Osteoblast (primary cell): ENCODE results near the gene PDE11A. TPM values are rescaled to one million over a fixed set of nuclear protein-coding genes. Genes with fewer than 3 reads are reported as not detected.

Source experiments
- DNase-seq: peaks from one replicate; pipeline ENCODE4 v3.0.0; 2011; ENCODE audit warnings: low spot score, mixed read lengths; ENCODE audit not compliant: insufficient read length; ENCODE audit errors: missing footprints
- H2AFZ ChIP-seq: 2 replicates; pipeline ENCODE4 v1.6.0; 2011; ENCODE audit warnings: mild to moderate bottlenecking, low read length
- H3K27ac ChIP-seq: 2 replicates; pipeline ENCODE4 v1.5.1; 2011; ENCODE audit warnings: mild to moderate bottlenecking, low read depth, low read length, moderate library complexity
- H3K27me3 ChIP-seq: 2 replicates; pipeline ENCODE4 v1.6.0; 2012; ENCODE audit warnings: mild to moderate bottlenecking, control low read depth, inconsistent platforms, low read length, moderate library complexity; ENCODE audit not compliant: insufficient read depth
- H3K36me3 ChIP-seq: 2 replicates; pipeline ENCODE4 v1.5.1; 2011; ENCODE audit warnings: mild to moderate bottlenecking, low read length, control low read depth, moderate library complexity; ENCODE audit not compliant: insufficient read depth
- H3K4me1 ChIP-seq: 2 replicates; pipeline ENCODE4 v1.5.1; 2011; ENCODE audit warnings: mild to moderate bottlenecking, low read length, control low read depth, moderate library complexity; ENCODE audit not compliant: insufficient read depth
- H3K4me2 ChIP-seq: 2 replicates; pipeline ENCODE4 v1.6.0; 2011; ENCODE audit warnings: mild to moderate bottlenecking, low read length; ENCODE audit not compliant: insufficient read depth
- H3K4me3 ChIP-seq: fragments of 200-600 bp; sonication (generic); 3 replicates; pipeline ENCODE4 v1.5.1; 2012; ENCODE audit warnings: mild to moderate bottlenecking, low read length, inconsistent platforms; ENCODE audit not compliant: insufficient read depth
- H3K79me2 ChIP-seq: 2 replicates; pipeline ENCODE4 v1.6.0; 2012; ENCODE audit warnings: mild to moderate bottlenecking, low read length, control low read depth, inconsistent platforms; ENCODE audit not compliant: insufficient read depth
- H3K9me3 ChIP-seq: 2 replicates; pipeline ENCODE4 v1.5.1; 2011; ENCODE audit warnings: low read depth, low read length, control low read depth
- H4K20me1 ChIP-seq: 2 replicates; pipeline ENCODE4 v1.6.0; 2012; ENCODE audit warnings: mild to moderate bottlenecking, low read length, control low read depth; ENCODE audit not compliant: insufficient read depth
- CTCF ChIP-seq: IDR thresholded peaks from 2 replicates; pipeline ENCODE4 v1.5.1; 2011; ENCODE audit warnings: mild to moderate bottlenecking, low read depth, low read length, moderate library complexity; ENCODE audit errors: extremely low read depth
- total RNA-seq: library from RNA; depleted of rRNA; stranded (reverse); fragments of >200 nt; gene quantifications from 2 replicates; pipeline ENCODE4 v1.2.3, GENCODE V29; 2012

The PDE11A gene
- total RNA-seq, 1 donor, result 0.36 TPM

GRCh38 chr2:178012639-178013038 lies 59.9 kb downstream of the PDE11A start:
- Histone ChIP-seq H3K36me3 (no peaks in the 10 kb centered on the region), H3K79me2 (no peaks in the 10 kb centered on the region), H3K27ac (no peak overlapping the region), H4K20me1 (no peaks in the 10 kb centered on the region), H3K4me2 (no peak overlapping the region), H3K4me3 (no peak overlapping the region), H3K27me3 (no peaks in the 10 kb centered on the region), H3K4me1 (no peaks in the 10 kb centered on the region), H2AFZ (no peak overlapping the region), H3K9me3 (no peaks in the 10 kb centered on the region)
- DNase-seq, result no peak
- no peak for TF ChIP-seq CTCF

DNA sequence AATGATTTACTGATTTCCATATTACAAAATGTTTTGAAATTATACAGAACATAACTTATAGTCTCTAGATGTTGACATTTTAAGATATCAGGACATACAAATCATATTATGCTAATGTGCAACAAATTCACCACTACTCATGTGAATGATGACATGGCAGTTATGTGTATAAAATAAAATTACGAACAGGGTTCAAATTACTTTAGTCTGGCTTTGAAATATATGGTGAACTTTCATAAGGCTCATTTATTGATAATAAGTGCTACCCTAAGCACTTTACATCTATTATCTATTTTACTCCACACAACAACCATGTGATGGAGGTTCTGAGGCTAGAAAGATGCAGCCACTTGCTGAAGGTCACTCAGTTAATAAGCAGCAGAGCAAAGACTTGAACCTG lies 62.8 kb downstream of the PDE11A start:
- Histone ChIP-seq H3K9me3 (no peaks in the 10 kb centered on the region), H3K79me2 (no peaks in the 10 kb centered on the region), H3K4me3 (no peak overlapping the region), H4K20me1 (no peaks in the 10 kb centered on the region), H3K36me3 (no peaks in the 10 kb centered on the region), H3K4me1 (no peaks in the 10 kb centered on the region), H3K27ac (no peak overlapping the region), H3K4me2 (no peak overlapping the region), H2AFZ (no peak overlapping the region), H3K27me3 (no peaks in the 10 kb centered on the region)
- no peak for DNase-seq
- no peak for TF ChIP-seq CTCF

DNA sequence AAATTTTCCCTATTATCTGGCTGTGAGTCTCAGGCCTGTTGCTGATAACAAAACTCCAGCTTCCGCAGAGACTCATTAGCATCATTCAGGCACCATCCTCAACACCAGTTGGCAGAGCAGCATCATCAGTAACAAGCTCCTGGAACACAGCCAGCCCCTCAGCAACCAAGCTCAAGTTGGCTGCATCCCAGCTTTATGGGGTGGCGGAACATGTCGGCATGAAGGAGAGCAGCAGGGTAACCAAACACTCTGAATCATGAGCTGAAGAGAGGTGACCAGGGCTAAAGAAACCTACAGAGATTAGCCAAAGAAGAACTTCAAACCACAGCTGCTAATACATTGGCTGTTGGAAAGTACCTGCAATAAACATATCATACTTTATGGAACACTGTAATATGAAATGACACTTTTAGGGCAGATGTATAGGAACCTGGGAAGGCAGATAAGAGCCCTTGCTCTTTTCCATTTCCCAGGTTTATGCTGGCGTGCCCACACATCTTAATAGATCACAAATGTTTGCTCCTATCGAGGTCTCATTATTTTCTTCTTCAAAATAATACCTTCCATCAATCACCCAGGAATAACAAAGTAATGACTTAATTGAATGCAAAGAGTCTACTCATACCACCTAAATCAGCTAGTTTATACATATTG lies 63.8 kb downstream of the PDE11A start:
- H3K9me3 ChIP-seq, result no peaks in the 10 kb centered on the region
- no peaks in the 10 kb centered on the region for H3K27me3 ChIP-seq
- H3K36me3 ChIP-seq, result no peaks in the 10 kb centered on the region
- no peaks in the 10 kb centered on the region for H3K79me2 ChIP-seq
- H3K4me1 ChIP-seq, result no peaks in the 10 kb centered on the region
- DNase-seq, result no peak
- no peak overlapping the region for H3K4me3 ChIP-seq
- TF ChIP-seq CTCF, result no peak
- no peak overlapping the region for H2AFZ ChIP-seq
- no peak overlapping the region for H3K27ac ChIP-seq
- H3K4me2 ChIP-seq, result no peak overlapping the region
- H4K20me1 ChIP-seq, result no peaks in the 10 kb centered on the region

GRCh38 chr2:178006710-178007109 lies 65.9 kb downstream of the PDE11A start:
- no peak overlapping the region for H3K4me2 ChIP-seq
- no peak overlapping the region for H3K27ac ChIP-seq
- H3K27me3 ChIP-seq, result no peaks in the 10 kb centered on the region
- H3K79me2 ChIP-seq, result no peaks in the 10 kb centered on the region
- TF ChIP-seq CTCF, result no peak
- H3K9me3 ChIP-seq, result no peaks in the 10 kb centered on the region
- no peak overlapping the region for H3K4me3 ChIP-seq
- no peaks in the 10 kb centered on the region for H3K36me3 ChIP-seq
- no peak for DNase-seq
- no peak overlapping the region for H2AFZ ChIP-seq
- H3K4me1 ChIP-seq, result no peaks in the 10 kb centered on the region
- no peaks in the 10 kb centered on the region for H4K20me1 ChIP-seq
